ENCODE results near the gene SIGLEC8. TPM values are rescaled to one million over a fixed set of nuclear protein-coding genes. Genes with fewer than 3 reads are reported as not detected.
A peak's percentile ranks its signal among the peaks of the same experiment; 100 is the strongest.

Gene SIGLEC8
- total RNA-seq, 1 experiment from 2014 or later: not detected

DNA sequence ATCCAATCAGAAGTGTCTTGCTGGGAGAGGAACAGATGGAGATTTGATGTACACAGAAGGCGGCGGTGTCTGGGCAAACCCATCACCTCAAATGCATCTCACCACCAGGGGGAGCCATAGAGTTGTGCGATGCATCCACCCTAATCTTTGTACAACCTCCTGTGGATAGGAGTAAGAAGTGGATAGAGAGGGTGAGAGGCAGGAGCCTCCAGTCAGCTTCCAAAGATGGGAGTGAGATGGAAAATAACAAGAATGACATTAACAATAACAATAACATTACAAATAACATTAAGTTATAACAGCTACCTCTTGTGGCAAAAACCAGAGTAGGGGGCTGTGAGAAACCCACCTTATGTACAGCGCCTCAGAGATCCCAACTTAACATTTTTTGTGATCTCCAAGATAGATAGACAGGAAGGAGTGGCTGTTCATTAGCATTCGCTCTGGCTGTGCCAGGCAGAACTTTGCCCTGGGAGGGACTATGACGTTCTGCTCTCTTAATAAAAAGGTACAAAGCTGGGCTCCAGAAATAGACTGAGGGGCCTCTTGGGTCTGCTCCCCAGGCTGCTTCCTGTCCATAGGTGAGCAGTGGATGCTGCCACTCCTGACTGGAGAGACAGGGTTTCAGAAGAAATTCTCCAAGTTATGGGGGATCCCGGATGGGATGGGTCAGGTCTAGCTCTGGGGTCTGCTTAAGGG, 14.9 kb upstream of the SIGLEC8 start:
- Histone ChIP-seq H3K4me1 (ENCODE audit: insufficient read depth, low read length) (peaks cover 27% of the 10 kb centered on the region), H3K27me3 (ENCODE audit: low read length) (no peaks in the 10 kb centered on the region), H3K36me3 (ENCODE audit: low read depth, low read length) (no peaks in the 10 kb centered on the region), H3K4me3 (ENCODE audit: low read length) (no peak overlapping the region), H2AFZ (ENCODE audit: low read length) (no peak overlapping the region), H3K9ac (ENCODE audit: low read length) (no peak overlapping the region), H3K27ac (ENCODE audit: low read length) (no peak overlapping the region), H3K4me2 (ENCODE audit: low read length) (no peak overlapping the region), H3K9me3 (ENCODE audit: low read length) (no peaks in the 10 kb centered on the region), H3K79me2 (ENCODE audit: low read length) (no peaks in the 10 kb centered on the region), H3F3A (ENCODE audit: low read length, unreplicated experiment) (peaks cover 6% of the 10 kb centered on the region), H3K9me2 (replicated peaks; ENCODE audit: low read length) (no peaks in the 10 kb centered on the region), H4K20me1 (ENCODE audit: low read length) (no peaks in the 10 kb centered on the region)
- CTCF ChIA-PET: interaction anchor here (0.9 to 1.0 kb wide), 2 partner anchors 184 to 188 kb away, joined by 4 to 6 read pairs; no protein-coding TSS in a partner anchor
- POLR2A ChIA-PET (ENCODE audit: unreplicated experiment): no interaction called here
- DNase-seq: peak; percentile 93
- no TSS peak for BruUV-seq (replicated peaks)
- intact Hi-C loops (cut with micrococcal nuclease): loop anchor here (1.0 kb wide), 2 partner anchors 42 to 184 kb away; no protein-coding TSS in a partner anchor
- TF ChIP-seq EZH2phosphoT487 (IDR thresholded peaks at IDR 0.05; ENCODE audit: borderline replicate concordance, low read length) (no peak), EZH2 (IDR thresholded peaks at IDR 0.05; ENCODE audit: low read length, unreplicated experiment) (no peak), CTCF (conservative IDR thresholded peaks at IDR 0.05; ENCODE audit: low read depth, low read length) (peak; percentile 96)
- peak; percentile 61 for ATAC-seq

- peaks cover under 1% of the 10 kb centered on the region; the same call in 1 of the 2 replicates for H3K27me3 ChIP-seq (ENCODE audit: low read length)
- no peak for ATAC-seq
- H3K4me1 ChIP-seq (ENCODE audit: insufficient read depth, low read length): peaks cover 27% of the 10 kb centered on the region
- H3K4me2 ChIP-seq (ENCODE audit: low read length): no peak overlapping the region
- intact Hi-C loops (cut with micrococcal nuclease): loop anchor here (1.0 kb wide), 2 partner anchors 43 to 185 kb away; no protein-coding TSS in a partner anchor
- H3K36me3 ChIP-seq (ENCODE audit: low read depth, low read length): no peaks in the 10 kb centered on the region
- H3K9ac ChIP-seq (ENCODE audit: low read length): no peak overlapping the region
- H3F3A ChIP-seq (ENCODE audit: low read length, unreplicated experiment): peaks cover 6% of the 10 kb centered on the region
- DNase-seq: no peak
- H2AFZ ChIP-seq (ENCODE audit: low read length): no peak overlapping the region
- H4K20me1 ChIP-seq (ENCODE audit: low read length): no peaks in the 10 kb centered on the region
- no peaks in the 10 kb centered on the region for H3K9me3 ChIP-seq (ENCODE audit: low read length)
- no peaks in the 10 kb centered on the region for H3K79me2 ChIP-seq (ENCODE audit: low read length)
- TF ChIP-seq EZH2 (IDR thresholded peaks at IDR 0.05; ENCODE audit: low read length, unreplicated experiment): no peak
- TF ChIP-seq EZH2phosphoT487 (IDR thresholded peaks at IDR 0.05; ENCODE audit: borderline replicate concordance, low read length): no peak
- TF ChIP-seq CTCF (conservative IDR thresholded peaks at IDR 0.05; ENCODE audit: low read depth, low read length): no peak
- no peak overlapping the region for H3K4me3 ChIP-seq (ENCODE audit: low read length)
- no peak overlapping the region for H3K27ac ChIP-seq (ENCODE audit: low read length)
- BruUV-seq (replicated peaks): no TSS peak
- ChIA-PET CTCF (interaction anchor here (0.6 to 1.0 kb wide), 2 partner anchors 184 to 188 kb away, joined by 3 to 6 read pairs; no protein-coding TSS in a partner anchor), POLR2A (ENCODE audit: unreplicated experiment) (no interaction called here)
- no peaks in the 10 kb centered on the region for H3K9me2 ChIP-seq (replicated peaks; ENCODE audit: low read length)
Measured at GRCh38 chr19:51472607-51473006, 14.4 kb upstream of the SIGLEC8 start.

- intact Hi-C loops (cut with micrococcal nuclease): no loop called here
- no TSS peak for BruUV-seq (replicated peaks)
- Histone ChIP-seq H3F3A (ENCODE audit: low read length, unreplicated experiment) (peaks cover 6% of the 10 kb centered on the region), H4K20me1 (ENCODE audit: low read length) (no peaks in the 10 kb centered on the region), H3K27ac (ENCODE audit: low read length) (peak overlapping the region; percentile 29), H3K9me2 (replicated peaks; ENCODE audit: low read length) (no peaks in the 10 kb centered on the region), H3K36me3 (ENCODE audit: low read depth, low read length) (no peaks in the 10 kb centered on the region), H3K4me1 (ENCODE audit: insufficient read depth, low read length) (peaks cover 27% of the 10 kb centered on the region), H3K79me2 (ENCODE audit: low read length) (no peaks in the 10 kb centered on the region), H3K27me3 (ENCODE audit: low read length) (peaks cover 11% of the 10 kb centered on the region), H3K9me3 (ENCODE audit: low read length) (no peaks in the 10 kb centered on the region), H3K4me2 (ENCODE audit: low read length) (0 out of 2 replicates have a peak overlapping the region, but pooled peaks have one; percentile 22), H3K9ac (ENCODE audit: low read length) (no peak overlapping the region), H2AFZ (ENCODE audit: low read length) (no peak overlapping the region), H3K4me3 (ENCODE audit: low read length) (no peak overlapping the region)
- ChIA-PET POLR2A (ENCODE audit: unreplicated experiment) (interaction anchor here (0.7 kb wide), 1 partner anchor 181 kb away, joined by 4 read pairs; no protein-coding TSS in a partner anchor), CTCF (interaction anchor here (0.5 to 1.4 kb wide), 3 partner anchors 45 to 189 kb away, joined by 4 to 6 read pairs (median 5); no protein-coding TSS in a partner anchor)
- DNase-seq (peak; percentile 29), ATAC-seq (no peak)
- no peak for TF ChIP-seq EZH2phosphoT487 (IDR thresholded peaks at IDR 0.05; ENCODE audit: borderline replicate concordance, low read length)
- no peak for TF ChIP-seq EZH2 (IDR thresholded peaks at IDR 0.05; ENCODE audit: low read length, unreplicated experiment)
- TF ChIP-seq CTCF (conservative IDR thresholded peaks at IDR 0.05; ENCODE audit: low read depth, low read length): no peak
Measured at GRCh38 chr19:51471527-51471926, 13.3 kb upstream of the SIGLEC8 start.

All from PC-3 (cell line).